Astrocyte (in vitro differentiated cells and primary cell): ENCODE results near the gene KIFBP.

Experiments used
- CTCF ChIP-seq: IDR thresholded peaks from 2 replicates; pipeline ENCODE4 v1.5.1; 2011; ENCODE audit warnings: low read depth, mild to moderate bottlenecking, inconsistent platforms, low read length, moderate library complexity; ENCODE audit not compliant: insufficient read depth
- EZH2 ChIP-seq: IDR thresholded peaks from 2 replicates; pipeline ENCODE4 v1.6.1; 2012; ENCODE audit warnings: mild to moderate bottlenecking, low read length, inconsistent platforms; ENCODE audit not compliant: insufficient read depth

- no peak for TF ChIP-seq CTCF
- TF ChIP-seq EZH2, result no peak
Observed at GRCh38 chr10:69025370-69025896, 36.8 kb downstream of the KIFBP start.
